Panc1 (cell line): ENCODE measurements around the gene KLHDC3. TPM values are rescaled to one million over a fixed set of nuclear protein-coding genes. Genes with fewer than 3 reads are reported as not detected.
A peak's percentile ranks its signal among the peaks of the same experiment; 100 is the strongest.

ENCODE experiments used
- ATAC-seq: fragments of 200-7000 bp; cut with Tn5 transposase; 2 replicates; pipeline ENCODE4 v1.9.1; 2020; ENCODE audit warnings: mild to moderate bottlenecking, moderate library complexity
- BruUV-seq: library from RNA; stranded (reverse); fragments of 400-500 nt; replicated peaks from 2 replicates; lab custom pipeline; 2021; lab: Mats Ljungman, UMichigan
- CTCF ChIA-PET: fragments of 300-600 bp; sonication (Branson Sonifier 250); formaldehyde crosslinking; loops from one replicate; lab custom pipeline; 2022; ENCODE audit warnings: antibody characterized with exemption; lab: Charles Lee
- POLR2A ChIA-PET: fragments of 300-600 bp; sonication (Branson Sonifier 250); formaldehyde crosslinking; loops from one replicate; lab custom pipeline; 2022; ENCODE audit warnings: antibody characterized with exemption; lab: Charles Lee
- DNase-seq: peaks from one replicate; pipeline ENCODE4 v3.0.0-alpha.2; 2010; ENCODE audit warnings: low read depth, low spot score
- H3K27ac ChIP-seq: 2 replicates; pipeline ENCODE4 v1.5.1; 2011; ENCODE audit warnings: mild to moderate bottlenecking, low read length, inconsistent platforms
- H3K27me3 ChIP-seq: fragments of 200-500 bp; sonication (Bioruptor generic); 2 replicates; pipeline ENCODE4 v1.6.0; 2014; ENCODE audit warnings: low read length, inconsistent platforms; ENCODE audit not compliant: control insufficient read depth, insufficient read depth
- H3K36me3 ChIP-seq: fragments of 200-500 bp; sonication (Bioruptor generic); 2 replicates; pipeline ENCODE4 v1.5.1; 2014; ENCODE audit warnings: inconsistent platforms, mild to moderate bottlenecking, low read length, moderate library complexity; ENCODE audit not compliant: control insufficient read depth, insufficient read depth
- H3K4me1 ChIP-seq: 2 replicates; pipeline ENCODE4 v1.5.1; 2011; ENCODE audit warnings: inconsistent platforms, mild to moderate bottlenecking, low read length, moderate library complexity; ENCODE audit not compliant: control insufficient read depth, insufficient read depth
- H3K4me3 ChIP-seq, 2 experiments: 2 replicates each; pipeline ENCODE4 v1.5.1; 2011 to 2012; ENCODE audit warnings: low read depth in 2 of 2, low read length in 2 of 2, mild to moderate bottlenecking in 2 of 2, inconsistent platforms in 1 of 2, moderate library complexity in 1 of 2
- H3K9me3 ChIP-seq: fragments of 200-500 bp; sonication (Bioruptor generic); 2 replicates; pipeline ENCODE4 v1.5.1; 2014; ENCODE audit warnings: low read depth, mild to moderate bottlenecking, inconsistent platforms, low read length, moderate library complexity; ENCODE audit not compliant: control insufficient read depth, insufficient read depth
- POLR2AphosphoS5 ChIP-seq: IDR thresholded peaks from 2 replicates; pipeline ENCODE4 v1.6.1; 2012; ENCODE audit warnings: mild to moderate bottlenecking, low read depth, low read length, moderate library complexity
- SIN3A ChIP-seq: IDR thresholded peaks from 2 replicates; pipeline ENCODE4 v1.6.1; 2012; ENCODE audit warnings: low read depth, mild to moderate bottlenecking, low read length, moderate library complexity, borderline replicate concordance; ENCODE audit not compliant: insufficient read depth
- TCF7L2 ChIP-seq: IDR thresholded peaks from 2 replicates; pipeline ENCODE4 v1.6.1; 2011; ENCODE audit warnings: mild to moderate bottlenecking, low read depth, low read length, inconsistent platforms
- in situ Hi-C: cut with HindIII; loops from 2 replicates; pipeline ENCODE4 v1.10.0; 2016; ENCODE audit warnings: low sequenced_read_pairs, low pct_unique_long_range_greater_than_20kb
- intact Hi-C: fragments of 100-400 bp; cut with micrococcal nuclease; formaldehyde crosslinking; loops from one replicate; pipeline ENCODE4 v1.10.0; 2022; ENCODE audit not compliant: unreplicated experiment
- total RNA-seq: library from RNA; stranded (reverse); gene quantifications from one replicate; pipeline ENCODE4 v1.2.1, GENCODE V29; 2021; ENCODE audit not compliant: unreplicated experiment
- TF ChIP-seq, protein P1 (sequence below): fragments of 450-650 bp; IDR thresholded peaks from 2 replicates; pipeline ENCODE4 v1.5.1; 2017; ENCODE audit warnings: mild to moderate bottlenecking
- TF ChIP-seq, protein P2 (sequence below), 2 experiments: IDR thresholded peaks; 2 replicates each; pipeline ENCODE4 v1.6.1; 2011 to 2012; ENCODE audit warnings: low read depth in 2 of 2, control low read depth in 1 of 2, low read length in 1 of 2, mild to moderate bottlenecking in 1 of 2, moderate library complexity in 1 of 2; ENCODE audit not compliant: insufficient read depth in 1 of 2

The KLHDC3 gene
- total RNA-seq, 1 experiment from 2014 or later = 60.9 TPM

DNA sequence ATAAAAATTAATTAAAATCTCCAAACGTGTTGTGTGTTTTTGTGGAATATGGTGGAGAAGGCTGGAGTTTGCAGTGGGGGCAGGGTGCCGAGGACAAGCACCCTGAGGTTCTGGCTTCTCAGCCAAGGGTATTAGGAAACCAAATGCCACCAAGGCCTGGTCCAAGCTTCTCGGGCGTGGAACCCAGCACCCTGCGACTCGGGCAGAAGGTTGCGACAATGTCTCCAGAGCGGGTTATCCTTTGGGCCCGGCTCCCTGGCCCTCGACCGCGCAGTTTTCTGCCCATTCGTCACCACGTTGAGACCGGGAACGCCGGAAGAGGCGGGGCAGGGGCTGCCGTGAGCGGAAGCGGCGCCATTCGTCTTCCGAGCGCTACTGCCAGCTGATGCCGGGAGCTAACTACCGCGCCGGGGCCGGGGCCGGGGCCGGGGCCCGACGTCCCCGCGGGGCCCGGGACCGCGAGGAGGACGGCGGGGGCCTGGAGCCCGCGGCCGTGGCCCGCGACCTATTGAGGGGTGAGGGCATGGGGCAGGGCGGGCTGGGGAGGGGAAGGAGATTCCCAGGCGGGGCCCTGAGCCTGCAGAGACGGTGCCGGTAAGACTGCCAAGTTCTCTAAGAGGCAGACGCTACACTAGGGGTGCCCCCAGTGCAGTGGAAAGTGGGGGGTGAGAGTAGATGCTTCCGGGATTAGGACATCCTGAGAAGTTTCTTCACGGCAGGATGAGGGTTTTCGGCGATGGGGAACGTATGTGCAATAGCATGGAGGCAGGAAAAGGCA is 7.4 kb downstream of the KLHDC3 start, which contains the start of gene RRP36:
TSS of gene RRP36 (plus strand) at position 354 of the 778 bp plus-strand sequence. CDS start at position 386, 32 bp downstream.
- in situ Hi-C loops = no loop called here
- peak; percentile 96 for ATAC-seq
- DNase-seq = no peak
- Histone ChIP-seq H3K4me3 (peak within 1 kb of the TSS; percentile 63 to 99), H3K27me3 (no peaks in the 10 kb centered on the region), H3K9me3 (no peaks in the 10 kb centered on the region), H3K36me3 (peaks cover 5% of the 10 kb centered on the region; the same call in 1 of the 2 replicates), H3K27ac (peak within 1 kb of the TSS; percentile 89), H3K4me1 (peaks cover 14% of the 10 kb centered on the region)
- BruUV-seq = no TSS peak
- intact Hi-C loops = no loop called here
- TF ChIP-seq, protein P1, sequence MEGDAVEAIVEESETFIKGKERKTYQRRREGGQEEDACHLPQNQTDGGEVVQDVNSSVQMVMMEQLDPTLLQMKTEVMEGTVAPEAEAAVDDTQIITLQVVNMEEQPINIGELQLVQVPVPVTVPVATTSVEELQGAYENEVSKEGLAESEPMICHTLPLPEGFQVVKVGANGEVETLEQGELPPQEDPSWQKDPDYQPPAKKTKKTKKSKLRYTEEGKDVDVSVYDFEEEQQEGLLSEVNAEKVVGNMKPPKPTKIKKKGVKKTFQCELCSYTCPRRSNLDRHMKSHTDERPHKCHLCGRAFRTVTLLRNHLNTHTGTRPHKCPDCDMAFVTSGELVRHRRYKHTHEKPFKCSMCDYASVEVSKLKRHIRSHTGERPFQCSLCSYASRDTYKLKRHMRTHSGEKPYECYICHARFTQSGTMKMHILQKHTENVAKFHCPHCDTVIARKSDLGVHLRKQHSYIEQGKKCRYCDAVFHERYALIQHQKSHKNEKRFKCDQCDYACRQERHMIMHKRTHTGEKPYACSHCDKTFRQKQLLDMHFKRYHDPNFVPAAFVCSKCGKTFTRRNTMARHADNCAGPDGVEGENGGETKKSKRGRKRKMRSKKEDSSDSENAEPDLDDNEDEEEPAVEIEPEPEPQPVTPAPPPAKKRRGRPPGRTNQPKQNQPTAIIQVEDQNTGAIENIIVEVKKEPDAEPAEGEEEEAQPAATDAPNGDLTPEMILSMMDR = no peak
- TF ChIP-seq TCF7L2 (no peak), POLR2AphosphoS5 (peak; percentile 78), SIN3A (peak; percentile 66; the same call in 1 of the 2 replicates)
- TF ChIP-seq, protein P2, sequence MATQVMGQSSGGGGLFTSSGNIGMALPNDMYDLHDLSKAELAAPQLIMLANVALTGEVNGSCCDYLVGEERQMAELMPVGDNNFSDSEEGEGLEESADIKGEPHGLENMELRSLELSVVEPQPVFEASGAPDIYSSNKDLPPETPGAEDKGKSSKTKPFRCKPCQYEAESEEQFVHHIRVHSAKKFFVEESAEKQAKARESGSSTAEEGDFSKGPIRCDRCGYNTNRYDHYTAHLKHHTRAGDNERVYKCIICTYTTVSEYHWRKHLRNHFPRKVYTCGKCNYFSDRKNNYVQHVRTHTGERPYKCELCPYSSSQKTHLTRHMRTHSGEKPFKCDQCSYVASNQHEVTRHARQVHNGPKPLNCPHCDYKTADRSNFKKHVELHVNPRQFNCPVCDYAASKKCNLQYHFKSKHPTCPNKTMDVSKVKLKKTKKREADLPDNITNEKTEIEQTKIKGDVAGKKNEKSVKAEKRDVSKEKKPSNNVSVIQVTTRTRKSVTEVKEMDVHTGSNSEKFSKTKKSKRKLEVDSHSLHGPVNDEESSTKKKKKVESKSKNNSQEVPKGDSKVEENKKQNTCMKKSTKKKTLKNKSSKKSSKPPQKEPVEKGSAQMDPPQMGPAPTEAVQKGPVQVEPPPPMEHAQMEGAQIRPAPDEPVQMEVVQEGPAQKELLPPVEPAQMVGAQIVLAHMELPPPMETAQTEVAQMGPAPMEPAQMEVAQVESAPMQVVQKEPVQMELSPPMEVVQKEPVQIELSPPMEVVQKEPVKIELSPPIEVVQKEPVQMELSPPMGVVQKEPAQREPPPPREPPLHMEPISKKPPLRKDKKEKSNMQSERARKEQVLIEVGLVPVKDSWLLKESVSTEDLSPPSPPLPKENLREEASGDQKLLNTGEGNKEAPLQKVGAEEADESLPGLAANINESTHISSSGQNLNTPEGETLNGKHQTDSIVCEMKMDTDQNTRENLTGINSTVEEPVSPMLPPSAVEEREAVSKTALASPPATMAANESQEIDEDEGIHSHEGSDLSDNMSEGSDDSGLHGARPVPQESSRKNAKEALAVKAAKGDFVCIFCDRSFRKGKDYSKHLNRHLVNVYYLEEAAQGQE (IDR thresholded peaks at IDR 0.05; ENCODE audit: insufficient read depth in 1 of 2, low read depth in 2 of 2, low read length in 1 of 2) = no peak
- POLR2A ChIA-PET = interaction anchor here (0.6 to 1.2 kb wide), 4 partner anchors 17 to 706 kb away, joined by 3 to 5 read pairs (median 3); no protein-coding TSS in a partner anchor
- CTCF ChIA-PET = interaction anchor here (1.1 kb wide), 1 partner anchor 120 kb away, joined by 3 read pairs; no protein-coding TSS in a partner anchor

DNA sequence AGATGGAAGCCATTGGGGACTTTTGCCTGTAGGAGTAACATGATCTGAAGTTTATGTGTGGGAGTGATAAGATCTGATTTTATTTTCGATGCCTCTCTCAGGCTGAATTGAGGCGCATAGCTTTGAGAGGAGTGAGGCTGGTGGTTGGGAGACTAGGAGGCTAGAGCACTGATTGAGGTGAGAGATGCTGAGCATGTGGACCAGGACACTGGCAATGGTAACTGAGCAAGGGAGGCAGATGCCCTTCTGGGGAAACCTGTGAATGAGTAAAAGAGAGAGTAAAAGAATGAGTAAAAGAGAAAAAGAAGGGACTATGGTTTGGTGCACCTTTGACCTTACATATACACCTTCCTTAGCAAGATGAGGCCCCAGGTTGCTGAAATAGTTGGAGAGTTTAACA is 10.4 kb downstream of the KLHDC3 start:
- H3K27ac ChIP-seq = no peak overlapping the region
- CTCF ChIA-PET = no interaction called here
- H3K9me3 ChIP-seq = no peaks in the 10 kb centered on the region
- H3K27me3 ChIP-seq = no peaks in the 10 kb centered on the region
- peaks cover 7% of the 10 kb centered on the region; the same call in 1 of the 2 replicates for H3K36me3 ChIP-seq
- intact Hi-C loops (no loop called here), in situ Hi-C loops (no loop called here)
- POLR2A ChIA-PET = no interaction called here
- ATAC-seq = no peak
- no peak overlapping the region for H3K4me3 ChIP-seq
- TF ChIP-seq POLR2AphosphoS5 = no peak
- TF ChIP-seq, protein P1 = no peak
- TF ChIP-seq TCF7L2 = no peak
- TF ChIP-seq, protein P2 (IDR thresholded peaks at IDR 0.05; ENCODE audit: insufficient read depth in 1 of 2, low read depth in 2 of 2, low read length in 1 of 2) = no peak
- BruUV-seq = TSS peak; percentile 48
- peaks cover 14% of the 10 kb centered on the region for H3K4me1 ChIP-seq
- no peak for DNase-seq
